ENCODE data around the gene ZIC4. TPM values are rescaled to one million over a fixed set of nuclear protein-coding genes. Genes with fewer than 3 reads are reported as not detected.

ZIC4 gene
- total and polyA plus RNA-seq, 10 of the 15 experiments (the other 5 are each of a cell fraction or from before 2014, with no cell fraction given), result not detected

GRCh38 chr3:147408188-147409100 lies 2.1 kb upstream of the ZIC4 start:
- Histone ChIP-seq H3K79me2 (ENCODE audit: control insufficient read depth, insufficient read depth, low read length) (no peaks in the 10 kb centered on the region), H3K36me3 (ENCODE audit: control insufficient read depth in 2 of 2, insufficient read depth in 2 of 2, low read length in 1 of 2) (no peaks in the 10 kb centered on the region), H3K27ac (ENCODE audit: control insufficient read depth, insufficient read depth) (no peak overlapping the region), H3K4me2 (ENCODE audit: control insufficient read depth, insufficient read depth) (no peak overlapping the region), H3K27me3 (replicated peaks in 1 of 2; ENCODE audit: control insufficient read depth in 2 of 2, insufficient read depth in 2 of 2, low read length in 1 of 2) (peaks cover 15 to 29% of the 10 kb centered on the region in 2 experiments), H4K20me1 (ENCODE audit: control insufficient read depth, insufficient read depth) (no peaks in the 10 kb centered on the region), H3K9ac (ENCODE audit: control insufficient read depth, insufficient read depth, low read length) (no peak overlapping the region), H3K4me1 (ENCODE audit: control insufficient read depth, insufficient read depth, low read length) (no peaks in the 10 kb centered on the region), H3K9me3 (replicated peaks; ENCODE audit: control insufficient read depth, insufficient read depth, low read length) (peaks cover 2% of the 10 kb centered on the region; the same call in 2 of the 3 replicates), H2AFZ (ENCODE audit: control insufficient read depth, low read depth, low read length) (no peak overlapping the region), H3K4me3 (no peak overlapping the region)
- no peak for TF ChIP-seq MLLT1 (IDR thresholded peaks at IDR 0.05)
- TF ChIP-seq SP1 (IDR thresholded peaks at IDR 0.05; ENCODE audit: low read depth, low read length), result no peak
- no peak for TF ChIP-seq WRNIP1 (IDR thresholded peaks at IDR 0.05; ENCODE audit: borderline replicate concordance, low read depth, low read length)
- no peak for TF ChIP-seq MTA3 (IDR thresholded peaks at IDR 0.05; ENCODE audit: borderline replicate concordance, low read length)
- TF ChIP-seq IRF5 (IDR thresholded peaks at IDR 0.05; ENCODE audit: borderline replicate concordance), result no peak
- no peak for TF ChIP-seq SKIL (IDR thresholded peaks at IDR 0.05; ENCODE audit: low read depth, poor library complexity, severe bottlenecking)
- no peak for TF ChIP-seq KLF5 (IDR thresholded peaks at IDR 0.05; ENCODE audit: partially characterized antibody)
- no peak for TF ChIP-seq PKNOX1 (IDR thresholded peaks at IDR 0.05)
- no peak for ATAC-seq
- ChIA-PET POLR2A (no interaction called here), CTCF (no interaction called here), RAD21 (ENCODE audit: unreplicated experiment) (no interaction called here), SMC1A (ENCODE audit: uncharacterized antibody, unreplicated experiment) (no interaction called here)
- intact Hi-C loops (cut with micrococcal nuclease; ENCODE audit: unreplicated experiment), result no loop called here
- no peak for DNase-seq (ENCODE audit: low read depth, low spot score)
- in situ Hi-C loops (cut with MboI), result no loop called here
- no TSS peak for BruUV-seq (replicated peaks)
- 48% methylated on average over 21 of the region's 28 CpGs for WGBS (ENCODE audit: insufficient coverage, insufficient replicate concordance, low lambda C conversion rate, missing lambda C conversion rate)
- no peak for FAIRE-seq

Data from GM12878 (cell line).